Neural crest cell (in vitro differentiated cells): Measurements from ENCODE around the gene ME3. TPM values are rescaled to one million over a fixed set of nuclear protein-coding genes. Genes with fewer than 3 reads are reported as not detected.

ENCODE experiments used
- DNase-seq: peaks from one replicate; pipeline ENCODE4 v3.0.0; 2021; ENCODE audit warnings: low read depth, mixed read lengths, low spot score
- H3K27ac Mint-ChIP-seq: one replicate; pipeline ENCODE4 v1.8.0; 2021; ENCODE audit warnings: mild to moderate bottlenecking, mixed read lengths; ENCODE audit not compliant: unreplicated experiment
- H3K27me3 Mint-ChIP-seq: 2 replicates; pipeline ENCODE4 v1.8.0; 2021; ENCODE audit warnings: low read depth, mild to moderate bottlenecking, mixed read lengths
- H3K36me3 Mint-ChIP-seq: 2 replicates; pipeline ENCODE4 v1.8.0; 2021; ENCODE audit warnings: low read depth, mild to moderate bottlenecking, mixed read lengths
- H3K4me1 Mint-ChIP-seq: 2 replicates; pipeline ENCODE4 v1.8.0; 2021; ENCODE audit warnings: mixed read lengths
- H3K4me3 Mint-ChIP-seq: one replicate; pipeline ENCODE4 v1.8.0; 2021; ENCODE audit warnings: mild to moderate bottlenecking, mixed read lengths
- H3K9me3 Mint-ChIP-seq: 2 replicates; pipeline ENCODE4 v1.8.0; 2021; ENCODE audit warnings: mixed read lengths
- CTCF ChIP-seq: fragments of 200-600 bp; sonication (generic); conservative IDR thresholded peaks from 2 replicates; pipeline ENCODE4 v1.5.0; 2021; ENCODE audit warnings: antibody characterized with exemption, mild to moderate bottlenecking
- long read RNA-seq: library from polyadenylated mRNA; unstranded; transcript quantifications from one replicate; pipeline ENCODE4 v2.0.0, GENCODE V29; 2020
- total RNA-seq: library from RNA; stranded (reverse); gene quantifications from 2 replicates; pipeline ENCODE4 v1.2.1, GENCODE V29; 2021

The ME3 gene
- total RNA-seq, result 17.3 and 18.9 TPM in 2 replicates
- long read RNA-seq, partial matches to known transcripts, result 1 of 4 reads
- long read RNA-seq, other reads (novel, unspliced or antisense), result 2 of 4 reads

GRCh38 chr11:86672007-86672621 is at the start of gene ME3:
Gene ME3, minus strand, starts transcription at chr11:86672616.
- H3K27me3 Mint-ChIP-seq, result peaks cover 13% of the 10 kb centered on the region
- no peak for TF ChIP-seq CTCF
- no peaks in the 10 kb centered on the region for H3K9me3 Mint-ChIP-seq
- peaks cover 49% of the 10 kb centered on the region for H3K4me1 Mint-ChIP-seq
- H3K4me3 Mint-ChIP-seq, result peak within 1 kb of the TSS; percentile 83
- peaks cover 4% of the 10 kb centered on the region for H3K36me3 Mint-ChIP-seq
- peak; percentile 38 for DNase-seq
- H3K27ac Mint-ChIP-seq, result peak within 1 kb of the TSS; percentile 83

- no peak for TF ChIP-seq CTCF
- H3K36me3 Mint-ChIP-seq, result peaks cover 10% of the 10 kb centered on the region
- no peak overlapping the region for H3K4me3 Mint-ChIP-seq
- DNase-seq, result no peak
- peaks cover 9% of the 10 kb centered on the region for H3K4me1 Mint-ChIP-seq
- peaks cover 15% of the 10 kb centered on the region for H3K9me3 Mint-ChIP-seq
- H3K27ac Mint-ChIP-seq, result no peak overlapping the region
- no peaks in the 10 kb centered on the region for H3K27me3 Mint-ChIP-seq
Measured at GRCh38 chr11:86722006-86722405, 49.6 kb upstream of the ME3 start.

GRCh38 chr11:86720546-86720945 is 48.1 kb upstream of the ME3 start:
- TF ChIP-seq CTCF, result no peak
- Mint-ChIP-seq H3K36me3 (peaks cover 10% of the 10 kb centered on the region), H3K4me1 (peaks cover 9% of the 10 kb centered on the region), H3K4me3 (no peak overlapping the region), H3K27me3 (no peaks in the 10 kb centered on the region), H3K27ac (no peak overlapping the region), H3K9me3 (peaks cover 15% of the 10 kb centered on the region)
- DNase-seq, result no peak

- TF ChIP-seq CTCF, result no peak
- H3K4me3 Mint-ChIP-seq, result no peak overlapping the region
- H3K36me3 Mint-ChIP-seq, result peaks cover 10% of the 10 kb centered on the region
- no peaks in the 10 kb centered on the region for H3K27me3 Mint-ChIP-seq
- H3K27ac Mint-ChIP-seq, result no peak overlapping the region
- DNase-seq, result no peak
- H3K4me1 Mint-ChIP-seq, result peaks cover 9% of the 10 kb centered on the region
- H3K9me3 Mint-ChIP-seq, result peaks cover 18% of the 10 kb centered on the region
Measured at GRCh38 chr11:86719781-86720463, 47.5 kb upstream of the ME3 start.

GRCh38 chr11:86718999-86719398 is 46.6 kb upstream of the ME3 start:
- Mint-ChIP-seq H3K27me3 (no peaks in the 10 kb centered on the region), H3K27ac (no peak overlapping the region), H3K9me3 (peaks cover 12% of the 10 kb centered on the region), H3K4me3 (no peak overlapping the region), H3K36me3 (peaks cover 10% of the 10 kb centered on the region), H3K4me1 (peaks cover 9% of the 10 kb centered on the region)
- no peak for DNase-seq
- no peak for TF ChIP-seq CTCF
